ENCODE results near the gene FRYL. TPM values are rescaled to one million over a fixed set of nuclear protein-coding genes. Genes with fewer than 3 reads are reported as not detected.
"Not testable (repeated sequence)": the region's sequence is repeated elsewhere in the genome, so short reads cannot be mapped to it uniquely, and the experiment has no call there.

The FRYL gene
- total RNA-seq: 100 to 1,000 TPM; 205 to 416 (median 330) TPM
- long read RNA-seq, donor 1, partial matches to known transcripts: 4 of 15 reads
- long read RNA-seq, donor 1, other reads (novel, unspliced or antisense): 10 of 15 reads
- long read RNA-seq, donor 2, partial matches to known transcripts: 7 of 24 reads
- long read RNA-seq, donor 2, other reads (novel, unspliced or antisense): 17 of 24 reads

DNA sequence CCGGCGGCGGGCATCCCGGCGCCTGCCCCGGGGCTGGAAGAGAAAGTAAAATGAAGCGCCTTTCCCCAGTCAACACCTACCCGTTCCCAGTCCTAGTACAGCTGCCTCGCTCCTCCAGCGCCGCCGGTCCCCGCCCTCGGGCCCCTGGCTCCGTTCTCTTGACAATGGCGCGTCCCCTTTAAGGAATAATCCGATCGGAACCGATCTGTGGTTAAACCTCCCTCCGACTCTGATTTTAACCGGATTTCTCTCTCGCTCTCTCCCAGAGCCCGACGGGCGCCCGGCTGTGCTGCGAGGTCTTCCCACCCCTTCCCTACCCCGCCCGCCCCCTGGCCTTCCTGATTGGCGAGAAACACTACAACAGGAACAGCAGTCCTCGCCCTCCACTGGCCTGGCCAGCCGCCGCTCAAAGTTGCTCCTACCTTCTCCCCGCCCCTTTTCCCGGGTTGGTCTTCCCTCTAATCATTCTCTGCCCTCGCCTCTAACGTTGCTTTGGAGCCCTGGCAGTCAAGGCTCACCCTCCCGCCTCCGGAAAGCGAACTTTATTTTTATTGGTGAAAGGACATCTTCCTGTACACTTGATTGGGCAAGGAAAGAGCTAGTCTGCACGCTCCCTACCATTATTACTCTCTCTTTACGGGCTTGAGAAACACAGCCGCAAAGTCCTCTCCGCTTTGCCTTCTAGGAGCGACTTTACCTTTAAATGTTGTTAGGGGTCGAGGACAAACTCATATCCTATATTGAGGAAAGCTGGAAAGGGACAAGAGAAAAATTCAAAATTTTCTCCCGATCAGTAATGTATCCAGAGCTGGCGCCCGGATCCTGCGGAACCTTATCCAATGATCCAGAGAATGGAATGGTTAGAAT is at the start of gene FRYL:
FRYL (minus strand) TSS at position 282 of the 867 bp plus-strand sequence. CDS start 145,869 bp downstream, outside the sequence.
- TF ChIP-seq CTCF (IDR thresholded peaks at IDR 0.05): no peak
- H3K9me3 ChIP-seq: no peaks in the 10 kb centered on the region
- intact Hi-C loops (cut with DNase I, micrococcal nuclease): no loop called here
- peak; percentile 98 to 100 (median 100) for DNase-seq
- H3K36me3 ChIP-seq (ENCODE audit: low read depth): no peaks in the 10 kb centered on the region
- peak within 1 kb of the TSS; percentile 99 for H3K4me3 ChIP-seq
- peaks cover 26% of the 10 kb centered on the region for H3K4me1 ChIP-seq (ENCODE audit: low read depth)
- ATAC-seq: peak; percentile 91

- no peaks in the 10 kb centered on the region for H3K36me3 ChIP-seq (ENCODE audit: low read depth)
- no peak for TF ChIP-seq CTCF (IDR thresholded peaks at IDR 0.05)
- no peak for ATAC-seq
- intact Hi-C loops (cut with DNase I, micrococcal nuclease): no loop called here
- H3K4me3 ChIP-seq: no peak overlapping the region
- DNase-seq: no peak
- peaks cover 6% of the 10 kb centered on the region for H3K4me1 ChIP-seq (ENCODE audit: low read depth)
- H3K9me3 ChIP-seq: no peaks in the 10 kb centered on the region
Observed at GRCh38 chr4:48827622-48828021, 47.5 kb upstream of the FRYL start.

DNA sequence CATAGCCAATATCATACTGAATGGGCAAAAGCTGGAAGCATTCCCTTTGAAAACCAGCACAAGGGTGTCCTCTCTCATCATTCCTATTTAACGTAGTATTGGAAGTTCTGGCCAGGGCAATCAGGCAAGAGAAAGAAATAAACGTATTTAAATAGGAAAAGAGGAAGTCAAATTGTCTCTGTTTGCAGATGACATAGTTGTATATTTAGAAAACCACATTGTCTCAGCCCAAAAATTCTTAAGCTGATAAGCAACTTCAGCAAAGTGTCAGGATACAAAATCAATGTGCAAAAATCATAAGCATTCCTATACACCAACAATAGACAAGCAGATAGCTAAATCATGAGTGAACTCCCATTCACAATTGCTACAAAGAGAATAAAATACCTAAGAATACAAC is 41.4 kb upstream of the FRYL start:
- H3K36me3 ChIP-seq (ENCODE audit: low read depth); DNase-seq; H3K4me3 ChIP-seq; H3K4me1 ChIP-seq (ENCODE audit: low read depth); ATAC-seq; H3K9me3 ChIP-seq; intact Hi-C loops (cut with DNase I, micrococcal nuclease): not testable (repeated sequence)

DNA sequence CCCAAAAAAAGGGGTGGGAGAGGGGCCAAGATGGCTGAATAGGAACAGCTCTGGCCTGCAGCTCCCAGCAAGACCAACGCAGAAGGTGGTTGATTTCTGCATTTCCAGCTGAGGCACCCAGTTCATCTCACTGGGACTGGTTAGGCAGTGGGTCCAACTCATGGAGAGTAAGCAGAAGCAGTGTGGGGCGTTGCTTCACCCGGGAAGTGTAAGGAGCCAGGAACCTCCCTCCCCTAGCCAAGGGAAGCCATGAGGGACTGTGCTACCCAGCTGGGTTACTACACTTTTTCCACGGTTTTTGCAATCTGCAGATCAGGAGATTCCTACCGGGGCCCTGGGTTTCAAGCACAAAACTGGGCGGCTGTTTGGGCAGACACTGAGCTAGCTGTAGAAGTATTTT is 36.9 kb upstream of the FRYL start:
- intact Hi-C loops (cut with DNase I, micrococcal nuclease): no loop called here
- Histone ChIP-seq H3K4me3 (no peak overlapping the region), H3K36me3 (ENCODE audit: low read depth) (no peaks in the 10 kb centered on the region), H3K4me1 (ENCODE audit: low read depth) (no peaks in the 10 kb centered on the region), H3K9me3 (no peaks in the 10 kb centered on the region)
- DNase-seq (no peak), ATAC-seq (no peak)
- TF ChIP-seq CTCF (IDR thresholded peaks at IDR 0.05): no peak

GRCh38 chr4:48816297-48816696 is 36.2 kb upstream of the FRYL start:
- intact Hi-C loops (cut with DNase I, micrococcal nuclease); H3K4me3 ChIP-seq; DNase-seq; H3K36me3 ChIP-seq (ENCODE audit: low read depth); H3K9me3 ChIP-seq; H3K4me1 ChIP-seq (ENCODE audit: low read depth); ATAC-seq: not testable (repeated sequence)

DNA sequence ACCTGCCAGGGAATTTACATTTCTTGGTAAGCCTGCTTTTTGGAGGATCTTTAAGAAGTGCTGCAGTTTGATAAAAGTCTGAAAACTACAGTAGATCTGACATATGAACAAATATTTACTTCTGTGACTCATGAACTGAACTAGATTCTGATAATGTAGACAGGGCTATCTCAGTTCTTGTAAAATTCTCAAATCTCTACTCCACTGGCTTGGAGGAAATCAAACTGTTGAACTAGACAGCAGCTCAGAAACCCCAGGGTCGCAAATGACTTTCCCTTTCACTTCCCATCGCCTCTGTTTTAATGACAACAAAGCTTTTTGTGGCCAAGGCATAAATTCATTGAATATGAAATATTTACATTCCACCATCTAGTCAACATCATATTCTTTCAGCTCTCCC is 35.4 kb upstream of the FRYL start:
- DNase-seq (no peak), ATAC-seq (peak; percentile 80)
- intact Hi-C loops (cut with DNase I, micrococcal nuclease): no loop called here
- Histone ChIP-seq H3K9me3 (no peaks in the 10 kb centered on the region), H3K4me1 (ENCODE audit: low read depth) (no peaks in the 10 kb centered on the region), H3K36me3 (ENCODE audit: low read depth) (no peaks in the 10 kb centered on the region), H3K4me3 (no peak overlapping the region)
- no peak for TF ChIP-seq CTCF (IDR thresholded peaks at IDR 0.05)
